Cardiac muscle cell (in vitro differentiated cells and primary cell): Measurements from ENCODE around the gene UPK3B. TPM values are rescaled to one million over a fixed set of nuclear protein-coding genes. Genes with fewer than 3 reads are reported as not detected.
"Not testable (repeated sequence)": the region's sequence is repeated elsewhere in the genome, so short reads cannot be mapped to it uniquely, and the experiment has no call there.

ENCODE experiments used
- DNase-seq, 2 donors: peaks; one replicate each; pipeline versions ENCODE4 v3.0.0 to v3.0.0-alpha.2; 2010 to 2017; ENCODE audit warnings: low read depth in 1 of 2, low spot score in 1 of 2
- H3K27ac ChIP-seq: fragments of 200-600 bp; sonication (generic); 2 replicates; pipeline ENCODE4 v1.5.1; 2016
- H3K27me3 ChIP-seq: fragments of 200-600 bp; sonication (generic); 2 replicates; pipeline ENCODE4 v1.6.0; 2016; ENCODE audit warnings: control low read depth
- H3K36me3 ChIP-seq: fragments of 200-600 bp; sonication (generic); 2 replicates; pipeline ENCODE4 v1.5.1; 2016; ENCODE audit warnings: control low read depth
- H3K4me1 ChIP-seq: fragments of 200-600 bp; sonication (generic); 2 replicates; pipeline ENCODE4 v1.8.1; 2017; ENCODE audit warnings: low read depth, mild to moderate bottlenecking, mixed run types
- H3K4me3 ChIP-seq: fragments of 200-600 bp; sonication (generic); 2 replicates; pipeline ENCODE4 v1.5.1; 2016; ENCODE audit warnings: mild to moderate bottlenecking
- H3K9me3 ChIP-seq: fragments of 200-600 bp; sonication (generic); 2 replicates; pipeline ENCODE4 v1.5.1; 2017; ENCODE audit warnings: low read depth, mild to moderate bottlenecking, control low read depth
- polyA plus RNA-seq: library from polyadenylated mRNA; unstranded; fragments of >200 nt; fragmentation: Nextera tagmentation; extraction: Ambion mirVana; gene quantifications from 2 replicates; pipeline ENCODE4 v1.2.1, GENCODE V29; 2016
- total RNA-seq: library from RNA; depleted of rRNA; stranded (reverse); fragments of >200 nt; gene quantifications from 2 replicates; pipeline ENCODE4 v1.2.3, GENCODE V29; 2016

UPK3B gene
- total and polyA plus RNA-seq, 2 experiments from 2014 or later = 0.78 to 1.5 TPM

GRCh38 chr7:76561342-76561741, 51.0 kb downstream of the UPK3B start:
- DNase-seq, H3K4me1 ChIP-seq, H3K9me3 ChIP-seq, H3K4me3 ChIP-seq, H3K27me3 ChIP-seq, H3K27ac ChIP-seq, H3K36me3 ChIP-seq: not testable (repeated sequence)

GRCh38 chr7:76565001-76565400, 54.6 kb downstream of the UPK3B start:
- DNase-seq, H3K4me1 ChIP-seq, H3K27me3 ChIP-seq, H3K9me3 ChIP-seq, H3K36me3 ChIP-seq, H3K4me3 ChIP-seq, H3K27ac ChIP-seq: not testable (repeated sequence)

Other genes with a start within 250 kb of the UPK3B start
- gene HSPB1, start 207.9 kb upstream of the UPK3B start, total RNA-seq = 1,267 and 1,807 TPM in 2 replicates
- gene HSPB1, start 207.9 kb upstream of the UPK3B start, polyA plus RNA-seq = 2,642 and 3,793 TPM in 2 replicates
- gene YWHAG, start 151.6 kb upstream of the UPK3B start, total RNA-seq = 90.5 and 97.9 TPM in 2 replicates
- 25.0 and 29.2 TPM in 2 replicates for gene YWHAG, start 151.6 kb upstream of the UPK3B start, polyA plus RNA-seq
- gene SSC4D, start 100.9 kb upstream of the UPK3B start, total RNA-seq = 17.3 and 33.5 TPM in 2 replicates
- 13.3 and 28.2 TPM in 2 replicates for gene SSC4D, start 100.9 kb upstream of the UPK3B start, polyA plus RNA-seq
- gene ZP3, start 85.6 kb upstream of the UPK3B start, total RNA-seq = 0.32 and 0.77 TPM in 2 replicates
- 2.4 TPM in 1 of 2 replicates, not detected in the other for gene ZP3, start 85.6 kb upstream of the UPK3B start, polyA plus RNA-seq
- gene DTX2, start 48.8 kb upstream of the UPK3B start, total RNA-seq = 21.5 and 25.9 TPM in 2 replicates
- 17.0 and 21.2 TPM in 2 replicates for gene DTX2, start 48.8 kb upstream of the UPK3B start, polyA plus RNA-seq
- gene SPDYE16, start 32.7 kb downstream of the UPK3B start, total RNA-seq = 0.11 and 1.1 TPM in 2 replicates
- 0.81 and 0.87 TPM in 2 replicates for gene SPDYE16, start 32.7 kb downstream of the UPK3B start, polyA plus RNA-seq
- gene POMZP3, start 116.7 kb downstream of the UPK3B start, total RNA-seq = 16.3 and 17.4 TPM in 2 replicates
- 11.3 and 20.7 TPM in 2 replicates for gene POMZP3, start 116.7 kb downstream of the UPK3B start, polyA plus RNA-seq